Activated CD8-positive, alpha-beta T cell treated with anti-CD3 and anti-CD28 coated beads, Interleukin-2, amount 10 ng/mL, durations not matched to agents 7 days and 5 days (primary cell): Measurements from ENCODE around the gene FILIP1. TPM values are rescaled to one million over a fixed set of nuclear protein-coding genes. Genes with fewer than 3 reads are reported as not detected.

ENCODE experiments used
- ATAC-seq: fragments of 150-1000 bp; cut with Tn5 transposase; one replicate; pipeline ENCODE4 v1.10.0; 2021; ENCODE audit warnings: moderate library complexity
- CTCF ChIA-PET: fragments of 350-600 bp; sonication (Branson Sonifier 250); formaldehyde crosslinking; loops from one replicate; lab custom pipeline; 2021; ENCODE audit warnings: antibody characterized with exemption; lab: Charles Lee
- POLR2A ChIA-PET: fragments of 350-600 bp; sonication (Branson Sonifier 250); formaldehyde crosslinking; loops from one replicate; lab custom pipeline; 2021; ENCODE audit warnings: antibody characterized with exemption; lab: Charles Lee
- DNase-seq: peaks from one replicate; pipeline ENCODE4 v3.0.0-alpha.2; 2020
- H3K27ac Mint-ChIP-seq: one replicate; pipeline ENCODE4 v1.8.0; 2021; ENCODE audit warnings: mild to moderate bottlenecking, mixed read lengths
- H3K27me3 Mint-ChIP-seq: one replicate; pipeline ENCODE4 v1.8.0; 2021; ENCODE audit warnings: low read depth, mixed read lengths
- H3K36me3 Mint-ChIP-seq: one replicate; pipeline ENCODE4 v1.8.0; 2021; ENCODE audit warnings: low read depth, mixed read lengths
- H3K4me1 Mint-ChIP-seq: one replicate; pipeline ENCODE4 v1.8.0; 2021; ENCODE audit warnings: low read depth, mixed read lengths
- H3K4me3 Mint-ChIP-seq: one replicate; pipeline ENCODE4 v1.8.0; 2021; ENCODE audit warnings: mild to moderate bottlenecking, mixed read lengths
- H3K9me3 Mint-ChIP-seq: one replicate; pipeline ENCODE4 v1.8.0; 2022; ENCODE audit warnings: mixed read lengths; ENCODE audit not compliant: insufficient read depth
- total RNA-seq, 2 experiments: library from RNA; stranded (reverse); gene quantifications; one replicate each; pipeline ENCODE4 v1.2.3, GENCODE V29; 2021

FILIP1 gene
- total RNA-seq, 2 experiments from 2014 or later = not detected

GRCh38 chr6:75368864-75369402, 124.7 kb downstream of the FILIP1 start:
- peaks cover 7% of the 10 kb centered on the region for H3K27me3 Mint-ChIP-seq
- ChIA-PET POLR2A (no interaction called here), CTCF (no interaction called here)
- no peak for DNase-seq
- H3K4me1 Mint-ChIP-seq = no peaks in the 10 kb centered on the region
- H3K4me3 Mint-ChIP-seq = no peak overlapping the region
- no peaks in the 10 kb centered on the region for H3K9me3 Mint-ChIP-seq
- ATAC-seq = no peak
- no peak overlapping the region for H3K27ac Mint-ChIP-seq
- no peaks in the 10 kb centered on the region for H3K36me3 Mint-ChIP-seq

GRCh38 chr6:75368151-75368779, 125.3 kb downstream of the FILIP1 start:
- ATAC-seq (no peak), DNase-seq (no peak)
- H3K4me3 Mint-ChIP-seq = no peak overlapping the region
- H3K9me3 Mint-ChIP-seq = no peaks in the 10 kb centered on the region
- H3K4me1 Mint-ChIP-seq = no peaks in the 10 kb centered on the region
- peaks cover 7% of the 10 kb centered on the region for H3K27me3 Mint-ChIP-seq
- H3K27ac Mint-ChIP-seq = no peak overlapping the region
- no peaks in the 10 kb centered on the region for H3K36me3 Mint-ChIP-seq
- ChIA-PET CTCF (no interaction called here), POLR2A (no interaction called here)

- Mint-ChIP-seq H3K4me3 (no peak overlapping the region), H3K4me1 (no peaks in the 10 kb centered on the region), H3K27ac (no peak overlapping the region), H3K36me3 (no peaks in the 10 kb centered on the region), H3K9me3 (no peaks in the 10 kb centered on the region), H3K27me3 (no peaks in the 10 kb centered on the region)
- ATAC-seq (no peak), DNase-seq (no peak)
- POLR2A ChIA-PET = no interaction called here
- CTCF ChIA-PET = no interaction called here
Measured at GRCh38 chr6:75363304-75363703, 130.3 kb downstream of the FILIP1 start.

DNA sequence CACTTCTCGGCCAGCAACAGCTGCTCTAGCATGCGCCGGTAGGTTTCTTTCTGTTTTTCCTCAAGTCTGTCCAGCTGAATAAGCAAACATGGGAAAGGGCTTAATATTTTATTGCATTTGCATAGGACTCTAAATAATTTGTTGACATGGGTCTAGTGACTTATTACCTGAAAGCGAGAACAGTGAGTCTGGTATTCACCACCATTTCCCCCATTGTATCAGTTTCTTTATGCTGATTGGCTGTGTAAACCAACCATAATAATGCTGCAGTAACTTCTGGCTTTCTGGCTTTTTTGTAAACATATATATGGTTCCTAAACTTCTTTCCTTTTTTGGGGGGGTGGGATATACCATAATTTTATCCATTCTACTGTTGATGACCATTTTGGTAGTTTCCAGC, 140.0 kb downstream of the FILIP1 start:
- DNase-seq = no peak
- H3K36me3 Mint-ChIP-seq = no peaks in the 10 kb centered on the region

DNA sequence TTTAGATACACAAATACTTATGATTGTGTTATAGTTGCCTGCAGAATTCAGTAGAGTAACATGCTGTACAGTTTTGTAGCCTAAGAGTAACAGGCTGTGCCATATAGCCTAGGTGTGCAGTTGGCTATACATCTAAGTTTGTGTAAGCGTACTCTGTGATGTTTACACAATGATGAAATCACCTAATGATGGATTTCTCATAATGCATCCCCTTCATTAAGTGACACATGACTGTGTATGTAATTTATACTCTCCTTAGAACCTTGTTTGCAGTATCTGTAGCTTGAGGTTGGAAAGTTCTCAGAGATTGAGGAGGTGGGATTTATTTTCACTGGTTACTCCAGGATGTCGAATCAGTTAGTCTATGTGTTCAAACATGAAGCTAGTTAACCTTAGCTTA, 142.0 kb downstream of the FILIP1 start:
- DNase-seq = no peak
- peaks cover 41% of the 10 kb centered on the region for H3K27me3 Mint-ChIP-seq
- no peak overlapping the region for H3K27ac Mint-ChIP-seq
- ChIA-PET POLR2A (interaction anchor here (0.6 kb wide), 1 partner anchor 68 kb away, joined by 3 read pairs; no protein-coding TSS in a partner anchor), CTCF (no interaction called here)
- no peak for ATAC-seq
- no peaks in the 10 kb centered on the region for H3K9me3 Mint-ChIP-seq
- no peaks in the 10 kb centered on the region for H3K4me1 Mint-ChIP-seq
- H3K4me3 Mint-ChIP-seq = no peak overlapping the region
- H3K36me3 Mint-ChIP-seq = no peaks in the 10 kb centered on the region

More for the DNA sequence above, 140.0 kb downstream of the FILIP1 start:
- Mint-ChIP-seq H3K27me3 (peaks cover 29% of the 10 kb centered on the region), H3K4me3 (no peak overlapping the region), H3K4me1 (no peaks in the 10 kb centered on the region), H3K9me3 (no peaks in the 10 kb centered on the region), H3K27ac (no peak overlapping the region)
- ChIA-PET CTCF (no interaction called here), POLR2A (no interaction called here)
- ATAC-seq = no peak

GRCh38 chr6:75350808-75351207, 142.8 kb downstream of the FILIP1 start:
- POLR2A ChIA-PET = no interaction called here
- H3K36me3 Mint-ChIP-seq = no peaks in the 10 kb centered on the region

GRCh38 chr6:75350156-75350555, 143.4 kb downstream of the FILIP1 start:
- Mint-ChIP-seq H3K4me3 (no peak overlapping the region), H3K4me1 (no peaks in the 10 kb centered on the region), H3K27me3 (peaks cover 42% of the 10 kb centered on the region), H3K9me3 (no peaks in the 10 kb centered on the region), H3K27ac (no peak overlapping the region), H3K36me3 (no peaks in the 10 kb centered on the region)
- ATAC-seq (no peak), DNase-seq (no peak)
- POLR2A ChIA-PET = no interaction called here
- CTCF ChIA-PET = no interaction called here

More at GRCh38 chr6:75350808-75351207, 142.8 kb downstream of the FILIP1 start:
- CTCF ChIA-PET = no interaction called here
- Mint-ChIP-seq H3K9me3 (no peaks in the 10 kb centered on the region), H3K27me3 (peaks cover 42% of the 10 kb centered on the region), H3K27ac (no peak overlapping the region), H3K4me1 (no peaks in the 10 kb centered on the region), H3K4me3 (no peak overlapping the region)
- DNase-seq (no peak), ATAC-seq (no peak)

GRCh38 chr6:75349262-75349984, 144.2 kb downstream of the FILIP1 start:
- Mint-ChIP-seq H3K9me3 (no peaks in the 10 kb centered on the region), H3K4me1 (no peaks in the 10 kb centered on the region), H3K36me3 (no peaks in the 10 kb centered on the region), H3K27ac (no peak overlapping the region), H3K4me3 (no peak overlapping the region), H3K27me3 (peaks cover 39% of the 10 kb centered on the region)
- ChIA-PET CTCF (no interaction called here), POLR2A (no interaction called here)
- no peak for DNase-seq
- no peak for ATAC-seq

DNA sequence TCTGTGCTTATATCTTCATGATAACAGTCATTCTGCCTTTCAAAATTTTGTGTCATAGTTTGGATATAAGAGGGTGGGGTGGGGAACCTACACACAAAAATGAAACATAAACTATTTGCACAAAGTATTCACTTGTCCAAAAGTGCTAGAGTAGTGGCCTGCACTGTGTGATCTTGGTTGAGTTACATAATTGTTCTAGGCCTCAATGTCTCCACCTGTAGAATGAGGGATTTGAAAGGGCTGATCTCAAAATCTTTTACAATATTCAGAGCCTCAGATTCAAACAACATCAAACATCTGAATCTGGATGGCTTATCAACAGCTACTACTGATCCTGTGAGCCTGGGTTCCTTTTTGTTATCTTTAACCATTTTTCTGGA, 144.7 kb downstream of the FILIP1 start:
- DNase-seq = no peak
- ChIA-PET CTCF (no interaction called here), POLR2A (no interaction called here)
- no peak overlapping the region for H3K4me3 Mint-ChIP-seq
- no peak overlapping the region for H3K27ac Mint-ChIP-seq
- H3K9me3 Mint-ChIP-seq = no peaks in the 10 kb centered on the region
- H3K27me3 Mint-ChIP-seq = peaks cover 39% of the 10 kb centered on the region
- H3K36me3 Mint-ChIP-seq = no peaks in the 10 kb centered on the region
- H3K4me1 Mint-ChIP-seq = no peaks in the 10 kb centered on the region
- no peak for ATAC-seq

DNA sequence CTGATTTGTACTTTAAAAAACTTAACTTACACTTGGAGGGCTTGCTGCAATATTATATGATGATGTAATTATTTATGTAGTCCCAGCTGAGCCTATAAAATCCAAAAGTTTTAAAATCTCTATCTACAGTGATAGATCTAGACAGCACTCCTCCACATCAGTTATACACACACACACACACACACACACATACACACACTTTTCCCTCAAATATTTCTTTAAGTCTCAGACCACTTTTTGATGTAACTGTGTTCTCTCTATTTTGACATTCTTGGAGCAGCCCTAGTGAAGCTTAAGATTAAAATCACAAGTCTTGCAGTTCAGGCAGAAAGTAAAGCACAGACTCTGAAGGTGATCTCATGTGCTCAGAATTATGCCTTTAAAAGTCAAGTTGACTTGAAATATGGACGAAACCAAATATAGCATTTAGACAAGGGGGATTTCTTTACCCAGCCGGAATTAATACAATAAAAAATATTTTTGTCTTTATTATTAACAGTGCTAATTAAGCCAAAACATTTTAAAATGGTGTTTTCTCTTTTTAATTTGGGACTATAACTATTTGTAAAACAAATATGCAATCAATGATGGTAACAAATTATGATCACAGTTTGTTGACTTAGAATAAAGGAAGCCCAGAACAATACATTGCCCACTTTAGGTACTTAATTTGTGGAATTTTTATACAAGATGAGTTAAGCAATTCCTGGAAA, 145.5 kb downstream of the FILIP1 start:
- Mint-ChIP-seq H3K36me3 (no peaks in the 10 kb centered on the region), H3K27me3 (peaks cover 34% of the 10 kb centered on the region), H3K9me3 (no peaks in the 10 kb centered on the region), H3K4me3 (no peak overlapping the region), H3K27ac (no peak overlapping the region), H3K4me1 (no peaks in the 10 kb centered on the region)
- ChIA-PET POLR2A (no interaction called here), CTCF (no interaction called here)
- no peak for ATAC-seq
- DNase-seq = no peak

- no peak overlapping the region for H3K27ac Mint-ChIP-seq
Measured at GRCh38 chr6:75345413-75345812, 148.2 kb downstream of the FILIP1 start.

DNA sequence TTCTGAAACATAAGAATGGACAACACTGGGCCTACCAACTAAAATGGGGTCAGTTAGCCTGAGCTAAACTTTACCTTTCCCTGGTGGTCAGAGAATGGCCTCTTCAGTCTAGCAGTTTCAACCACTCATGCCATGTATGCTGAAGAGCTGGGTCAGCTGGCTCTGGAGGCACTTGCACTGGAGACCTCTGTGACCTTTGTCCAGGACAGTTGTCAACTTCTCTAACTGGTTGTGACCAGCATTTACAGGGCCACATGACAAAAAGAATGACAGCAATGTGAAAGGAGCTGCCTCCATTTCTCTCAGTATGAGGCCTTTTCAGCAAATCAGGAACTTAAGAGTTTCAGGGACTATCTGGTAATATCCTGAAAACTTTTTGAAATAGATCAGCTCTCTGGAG, 149.1 kb downstream of the FILIP1 start:
- DNase-seq (no peak), ATAC-seq (no peak)
- POLR2A ChIA-PET = no interaction called here
- H3K4me3 Mint-ChIP-seq = no peak overlapping the region
- no peaks in the 10 kb centered on the region for H3K36me3 Mint-ChIP-seq
- no peaks in the 10 kb centered on the region for H3K9me3 Mint-ChIP-seq
- no peaks in the 10 kb centered on the region for H3K4me1 Mint-ChIP-seq
- peaks cover 19% of the 10 kb centered on the region for H3K27me3 Mint-ChIP-seq
- CTCF ChIA-PET = interaction anchor here (0.6 kb wide), 1 partner anchor 1252 kb away, joined by 4 read pairs; no protein-coding TSS in a partner anchor
- H3K27ac Mint-ChIP-seq = no peak overlapping the region

More at GRCh38 chr6:75345413-75345812, 148.2 kb downstream of the FILIP1 start:
- Mint-ChIP-seq H3K27me3 (peaks cover 25% of the 10 kb centered on the region), H3K4me3 (no peak overlapping the region), H3K4me1 (no peaks in the 10 kb centered on the region), H3K9me3 (no peaks in the 10 kb centered on the region), H3K36me3 (no peaks in the 10 kb centered on the region)
- ChIA-PET CTCF (interaction anchor here (0.6 kb wide), 2 partner anchors 12 to 1253 kb away, joined by 3 to 4 read pairs; no protein-coding TSS in a partner anchor), POLR2A (no interaction called here)
- ATAC-seq = no peak
- DNase-seq = no peak
